G401.6 (cell line): ENCODE results near the gene ITM2B.
"Not testable (repeated sequence)": the region's sequence is repeated elsewhere in the genome, so short reads cannot be mapped to it uniquely, and the experiment has no call there.

Source experiments
- FAIRE-seq: peaks from 2 replicates; lab custom pipeline; 2012; peaks lifted over from hg19 to GRCh38; lab: Jason Lieb, UNC

Gene ITM2B

DNA sequence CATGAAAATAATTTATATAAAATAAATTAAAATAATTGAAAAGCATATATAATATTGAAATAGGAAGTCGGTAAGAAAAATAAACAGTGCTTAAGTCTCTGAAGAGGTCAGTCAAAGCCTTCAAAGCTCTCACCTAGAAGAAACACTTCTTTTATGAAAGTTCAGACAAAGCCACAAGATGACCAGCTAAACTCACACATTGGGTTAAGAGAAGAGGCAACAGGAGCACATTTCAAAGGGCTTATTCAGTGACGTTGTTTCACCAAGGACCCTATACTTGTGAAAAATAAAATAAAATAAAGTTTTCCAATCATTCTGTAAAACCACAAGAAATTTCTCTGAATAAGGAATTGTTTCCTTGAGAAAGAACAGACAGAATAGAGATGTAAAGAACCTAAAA is 2.5 kb upstream of the ITM2B start:
- no peak for FAIRE-seq

DNA sequence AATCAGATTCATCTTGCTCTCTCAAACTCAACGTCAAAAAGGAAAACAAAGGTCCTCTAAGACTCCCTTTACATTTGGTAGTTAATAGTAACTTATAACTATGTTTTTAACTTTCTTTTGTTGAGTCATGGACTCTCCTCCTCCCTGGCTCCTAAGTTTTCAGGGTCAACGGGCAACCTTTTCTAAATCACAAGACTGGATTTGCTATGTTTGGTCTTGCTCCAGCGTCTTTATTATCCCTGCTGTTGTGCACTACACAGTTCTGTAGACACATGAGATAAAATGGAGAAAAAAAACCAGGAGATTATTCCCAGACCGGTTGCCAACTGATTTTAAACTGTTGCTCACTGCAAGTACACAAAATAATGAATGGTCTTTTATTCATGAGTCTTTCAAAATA is 1.9 kb upstream of the ITM2B start:
- FAIRE-seq, result no peak

DNA sequence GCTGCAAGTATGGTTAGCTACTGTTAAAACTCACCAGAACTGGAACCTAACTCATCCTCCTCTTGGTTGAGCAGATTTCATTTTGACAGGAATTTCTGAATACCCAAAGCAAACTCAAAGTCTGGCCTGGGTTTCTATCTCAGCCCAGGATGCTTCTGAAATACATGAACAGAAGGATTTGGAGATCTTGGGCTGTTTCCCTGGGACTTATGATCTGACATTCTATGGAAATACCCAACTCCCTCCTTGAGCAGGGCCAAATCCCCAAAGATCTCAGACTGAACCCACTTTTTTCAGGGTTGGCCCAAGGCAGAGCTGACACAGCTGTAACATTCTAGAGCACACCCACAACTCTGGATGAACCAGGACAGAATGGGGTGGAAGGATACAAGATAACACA is 1.1 kb upstream of the ITM2B start:
- FAIRE-seq, result no peak

DNA sequence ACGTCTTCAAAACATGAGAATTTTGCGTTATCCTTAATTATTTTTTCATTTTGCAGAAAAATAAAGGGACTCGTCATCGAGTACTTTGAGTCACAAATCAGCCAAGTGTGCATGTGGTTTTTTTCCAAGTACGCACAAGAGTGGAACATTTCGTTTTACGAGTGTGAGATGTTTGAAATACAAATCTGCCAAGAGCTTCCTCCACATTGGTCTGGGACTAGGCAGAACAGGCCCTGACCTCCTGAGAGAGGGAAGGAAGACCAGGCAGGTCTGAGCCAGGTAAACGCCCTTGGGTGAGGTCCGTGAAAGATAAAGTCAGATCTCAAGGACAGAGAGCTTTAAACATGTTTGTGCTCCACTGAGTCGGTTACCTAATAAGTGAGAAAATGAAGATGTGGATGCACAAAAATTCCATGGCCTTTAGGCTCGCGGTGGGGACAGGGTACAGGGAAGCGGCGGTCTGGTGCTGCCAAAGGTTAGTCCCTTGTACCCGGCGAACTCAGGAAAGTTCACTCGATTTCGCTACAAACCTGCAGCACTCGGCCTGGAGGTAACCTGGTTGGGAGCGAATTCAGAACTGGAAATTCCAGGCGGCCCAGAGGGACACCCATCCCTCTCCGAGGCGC is 473 bp upstream of the ITM2B start:
- FAIRE-seq, result no peak

DNA sequence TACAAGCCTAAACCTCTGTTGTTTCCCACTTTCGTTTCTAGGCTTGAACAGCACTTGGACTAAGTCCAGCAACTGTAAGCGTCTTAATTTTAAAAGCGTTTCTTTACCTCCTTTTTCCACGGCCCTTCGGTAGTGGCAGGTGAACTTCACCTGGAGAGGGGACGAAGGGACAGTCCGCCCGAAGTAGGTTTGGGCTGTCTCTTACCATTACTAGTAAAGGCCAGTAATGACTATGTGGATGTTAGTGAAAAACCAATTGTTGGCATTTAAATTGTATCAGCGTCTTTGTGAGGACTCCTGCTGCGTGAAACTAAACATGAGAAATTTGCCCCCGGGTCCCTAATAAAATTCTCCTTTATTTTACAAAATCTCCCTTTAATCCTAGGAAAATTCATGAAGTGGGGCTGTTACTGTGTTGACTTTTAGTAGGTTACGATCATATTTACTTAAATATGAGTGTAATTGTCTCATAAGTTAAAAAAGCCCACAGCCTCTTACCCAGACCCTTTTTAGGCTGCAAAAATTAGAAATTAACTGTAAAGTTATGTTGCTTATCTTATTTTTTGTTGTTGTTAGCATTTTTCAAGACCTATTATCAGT is 983 bp downstream of the ITM2B start:
- peak; percentile 69 for FAIRE-seq

DNA sequence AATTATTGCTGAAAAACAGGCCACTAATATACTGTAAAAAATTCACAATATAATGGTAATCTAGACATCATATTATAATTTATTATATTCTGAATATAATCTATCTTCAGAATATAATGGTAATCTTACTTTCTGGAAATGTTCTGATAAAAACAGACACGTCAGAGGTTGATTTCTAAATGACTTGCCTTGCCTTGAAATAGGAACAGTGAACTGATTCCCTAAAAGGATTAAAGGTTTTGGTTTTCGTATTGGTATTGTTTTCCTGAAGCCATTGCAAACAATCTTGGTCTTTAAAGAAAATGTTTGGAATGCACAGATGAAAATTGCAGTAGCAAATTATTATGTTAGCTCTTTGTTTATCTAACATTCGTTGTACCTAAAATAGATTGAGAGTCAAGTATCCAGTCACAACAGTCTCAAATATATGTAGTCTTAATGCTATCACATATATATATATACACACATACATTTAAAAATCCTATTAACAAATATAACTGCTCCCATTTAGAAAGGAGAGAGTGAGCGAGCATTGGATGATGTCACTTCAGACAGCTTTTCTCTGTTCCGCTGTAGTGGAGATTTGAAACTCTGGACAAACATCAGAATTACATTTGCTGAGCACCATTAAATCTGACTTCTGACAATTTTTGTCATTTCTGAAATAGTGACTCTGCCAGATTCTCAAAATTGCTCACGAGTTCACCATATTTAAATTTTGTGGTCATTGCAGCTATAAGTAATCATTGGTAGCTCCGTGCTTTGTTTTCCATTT is 1.7 kb downstream of the ITM2B start:
- FAIRE-seq, result peak; percentile 17

DNA sequence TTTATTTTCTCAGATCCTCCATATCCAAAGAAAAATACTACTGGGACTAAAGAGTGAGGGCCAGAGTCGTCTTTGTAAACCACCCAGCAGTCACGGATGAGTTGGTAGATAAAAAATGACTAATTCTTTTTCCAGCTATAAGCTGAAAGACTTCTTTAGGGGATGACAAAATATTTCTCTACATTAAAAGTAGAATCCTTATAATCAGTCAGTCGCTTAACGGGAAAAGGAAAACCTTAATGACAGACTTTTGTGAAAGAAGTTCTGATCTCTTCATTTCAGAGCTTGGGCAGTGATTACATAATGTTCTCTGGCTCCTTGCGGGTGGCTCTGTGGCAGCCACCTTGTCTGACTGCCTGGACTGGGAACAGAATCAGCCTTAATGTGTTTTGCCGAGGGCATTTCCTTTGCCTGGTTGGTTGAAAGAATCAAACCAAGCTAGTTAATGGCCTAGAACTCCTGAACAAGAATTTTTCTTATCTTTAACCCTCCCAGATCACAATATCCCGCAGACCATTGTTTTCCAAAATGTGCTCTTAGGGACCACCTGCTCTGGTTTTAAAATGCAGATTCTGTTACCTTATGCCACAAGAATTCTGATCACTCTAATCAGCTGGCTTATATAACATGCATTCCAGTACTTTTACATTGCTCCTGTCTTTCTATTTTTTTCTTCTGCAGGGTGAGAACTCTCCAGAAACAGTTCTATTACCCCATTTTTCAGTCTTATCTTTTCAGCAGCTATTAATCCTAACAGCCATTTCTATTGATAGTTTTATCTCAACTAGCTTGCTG is 2.5 kb downstream of the ITM2B start:
- FAIRE-seq, result no peak

DNA sequence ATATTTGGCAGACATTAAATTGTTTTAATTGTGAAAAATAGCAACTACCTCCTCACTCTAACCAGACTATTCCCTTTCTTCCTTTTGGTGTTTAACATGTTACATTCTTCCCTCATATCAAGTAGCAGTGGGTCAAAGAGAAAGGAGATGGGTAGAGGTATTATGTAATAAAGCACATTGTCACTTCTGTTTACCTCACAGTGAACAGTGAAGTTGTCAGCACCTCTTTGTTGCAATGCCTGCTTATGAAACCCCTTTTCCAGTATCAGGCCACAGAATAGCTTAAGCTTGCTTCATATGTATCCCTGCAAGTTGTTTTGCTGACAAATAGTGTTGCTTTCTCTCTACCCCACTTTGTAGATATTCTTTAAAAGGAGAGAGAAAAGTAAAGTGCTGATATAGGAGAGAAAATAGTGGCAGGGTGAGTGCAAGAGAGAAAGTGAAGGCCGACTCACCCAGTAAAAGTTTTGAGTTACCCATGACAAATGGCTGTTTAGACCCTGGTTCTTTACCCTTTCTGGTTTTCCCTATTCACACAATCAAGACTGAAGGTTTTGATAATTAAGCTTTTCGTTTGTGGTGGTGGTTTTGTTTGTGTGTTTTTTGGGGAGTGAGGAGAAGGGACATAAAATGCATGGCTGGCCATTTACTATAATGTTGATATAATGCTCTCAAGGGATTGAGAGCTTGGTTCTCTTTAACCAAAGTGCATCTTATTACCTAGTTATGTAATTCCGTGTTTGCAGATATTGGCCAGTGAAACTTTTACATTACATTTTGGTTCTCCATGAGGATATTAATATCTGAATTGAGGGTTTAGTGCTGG is 3.7 kb downstream of the ITM2B start:
- no peak for FAIRE-seq

DNA sequence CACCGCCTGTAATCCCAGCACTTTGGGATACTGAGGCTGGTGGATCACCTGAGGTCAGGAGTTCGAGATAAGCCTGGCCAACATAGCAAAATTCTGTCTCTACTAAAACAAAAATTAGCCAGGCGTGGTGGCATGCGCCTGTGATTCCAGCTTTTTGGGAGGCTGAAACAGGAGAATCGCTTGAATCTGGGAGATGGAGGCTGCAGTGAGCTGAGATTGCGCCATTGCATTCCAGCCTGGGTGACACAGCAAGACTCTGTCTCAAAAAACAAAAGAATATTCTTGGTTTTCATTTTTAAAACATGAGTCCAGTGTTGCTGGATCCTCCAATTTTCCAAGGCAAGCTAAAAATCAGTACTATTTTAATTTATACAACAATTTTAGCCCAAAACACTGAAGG is 6.4 kb downstream of the ITM2B start:
- not testable (repeated sequence) for FAIRE-seq

DNA sequence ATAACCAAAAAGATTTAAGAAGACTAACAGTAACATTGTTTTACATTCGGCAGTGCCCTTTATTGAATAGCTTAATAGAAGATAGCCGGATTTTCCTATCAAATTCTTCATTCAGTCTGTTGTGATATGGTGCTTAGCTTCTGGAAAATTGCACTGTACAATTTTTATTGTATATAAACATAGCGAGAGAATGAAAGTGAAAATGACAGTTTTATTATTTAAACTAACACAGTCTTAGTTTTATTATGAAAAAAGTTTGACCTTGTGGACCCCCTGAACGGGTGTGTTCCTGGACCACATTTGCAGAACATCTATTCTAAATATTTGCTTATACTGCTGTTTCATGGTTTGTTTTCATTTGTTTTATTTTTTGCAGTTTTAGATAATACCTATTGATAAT is 8.6 kb downstream of the ITM2B start:
- no peak for FAIRE-seq

DNA sequence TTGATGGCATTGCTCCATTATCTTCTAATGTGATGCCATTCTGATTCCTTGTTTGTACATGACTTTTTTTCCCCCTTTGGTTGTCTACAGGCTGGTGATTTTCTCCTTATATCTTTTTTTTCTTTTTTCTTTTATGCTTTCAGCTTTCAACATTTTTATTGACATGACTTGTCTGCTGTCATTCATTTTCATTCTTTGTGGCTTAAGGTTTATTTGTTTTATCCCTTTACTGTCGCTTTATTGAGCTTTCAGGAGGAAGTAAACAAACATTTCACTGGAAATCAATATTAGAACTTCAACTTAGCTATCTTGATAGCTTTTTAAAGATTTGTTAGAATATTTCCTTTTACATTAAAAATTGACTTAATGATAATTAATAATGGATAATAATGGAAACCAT is 9.7 kb downstream of the ITM2B start:
- peak; percentile 6 for FAIRE-seq

DNA sequence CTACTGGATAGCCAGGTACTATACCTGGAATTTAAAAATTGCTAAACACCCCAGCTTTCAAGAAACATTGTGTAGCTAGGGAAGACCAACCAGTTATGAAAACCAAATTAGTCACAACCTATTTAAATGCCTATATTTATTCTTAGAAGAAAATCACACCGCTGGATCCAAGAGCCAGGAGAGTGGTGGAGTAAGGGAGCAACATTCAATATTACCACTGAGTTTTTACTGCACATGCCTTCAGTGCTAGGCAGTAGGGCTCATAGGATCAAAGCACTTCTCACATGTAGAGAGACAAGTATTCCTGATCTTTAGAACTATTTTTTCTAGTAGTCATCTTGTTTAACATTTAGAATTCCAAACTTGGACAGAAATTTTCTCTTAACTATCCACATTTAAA is 11.2 kb downstream of the ITM2B start:
- FAIRE-seq, result no peak

DNA sequence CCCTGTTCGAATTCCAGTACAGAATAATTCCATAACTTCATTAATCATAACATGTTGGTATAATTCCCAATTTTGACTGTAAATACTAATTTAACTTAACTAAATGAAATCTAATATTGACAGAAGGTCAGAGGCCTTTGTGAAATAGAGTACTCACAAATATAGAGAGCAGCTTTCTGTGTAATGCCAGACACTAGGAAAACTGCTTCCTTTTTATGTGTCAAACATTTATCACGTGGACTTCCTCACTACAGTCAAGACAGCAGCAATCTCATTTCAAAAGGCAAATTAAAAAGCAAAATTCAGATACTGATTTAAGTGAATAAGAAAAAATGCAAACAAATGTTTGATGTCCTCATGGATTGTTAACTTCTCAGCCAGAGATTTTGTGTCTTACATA is 13.1 kb downstream of the ITM2B start:
- FAIRE-seq, result no peak

DNA sequence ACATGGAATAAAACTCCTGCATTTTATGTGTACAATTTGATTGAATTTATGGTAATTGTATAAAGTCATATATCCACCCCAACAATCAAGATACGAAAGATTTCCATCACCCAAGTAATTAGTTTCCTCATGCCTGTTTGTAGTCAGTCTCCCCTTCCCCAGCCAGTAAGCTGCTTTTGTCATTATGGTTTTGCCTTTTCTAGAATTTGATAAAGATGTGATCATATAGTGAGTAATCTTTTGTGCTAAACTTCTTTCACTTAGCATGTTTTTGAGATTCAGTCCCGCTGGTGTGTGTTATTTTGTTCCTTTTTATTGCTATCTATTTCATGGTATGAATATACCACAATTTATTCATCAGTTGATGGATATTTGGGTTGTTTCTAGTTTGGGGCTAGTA is 16.0 kb downstream of the ITM2B start:
- no peak for FAIRE-seq

DNA sequence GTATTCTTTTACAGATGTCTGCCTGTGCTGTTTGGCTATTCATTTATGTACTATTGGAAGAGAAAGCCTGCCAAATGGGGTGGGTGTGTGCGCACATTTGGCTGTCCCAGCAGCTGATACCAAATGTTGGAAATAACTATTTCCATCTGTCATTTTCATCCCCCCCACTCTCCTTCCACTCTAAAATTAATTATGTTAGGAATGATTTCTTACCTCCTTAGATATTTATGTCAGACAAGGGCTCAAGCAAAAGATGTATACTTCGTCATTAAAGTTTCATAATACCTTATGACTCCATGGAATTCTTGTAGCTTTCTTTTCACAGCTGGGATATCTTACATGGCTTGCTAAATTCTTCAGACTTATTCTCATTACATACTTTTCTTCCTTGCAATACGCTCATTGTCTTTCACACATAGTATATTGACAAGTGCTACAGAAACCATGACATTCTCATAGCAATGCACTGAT is 18.6 kb downstream of the ITM2B start:
- FAIRE-seq, result no peak

DNA sequence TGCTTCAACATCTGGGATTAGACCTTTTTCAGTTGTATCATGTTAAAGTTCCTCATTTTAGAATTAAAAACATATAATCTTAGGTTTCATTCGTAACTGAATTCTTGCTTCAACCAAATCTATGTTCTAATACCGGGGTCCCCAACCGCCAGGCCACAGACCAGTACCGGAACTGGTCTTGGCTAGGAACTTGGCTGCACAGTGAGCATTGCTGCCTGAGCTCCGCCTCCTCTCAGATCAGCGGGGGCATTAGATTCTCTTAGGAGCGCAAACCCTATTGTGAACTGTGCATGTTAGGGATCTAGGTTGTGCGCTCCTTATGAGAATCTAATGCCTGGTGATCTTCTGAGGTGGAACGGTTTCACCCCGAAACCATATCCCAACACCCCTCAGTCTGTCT is 19.2 kb downstream of the ITM2B start:
- FAIRE-seq, result no peak

DNA sequence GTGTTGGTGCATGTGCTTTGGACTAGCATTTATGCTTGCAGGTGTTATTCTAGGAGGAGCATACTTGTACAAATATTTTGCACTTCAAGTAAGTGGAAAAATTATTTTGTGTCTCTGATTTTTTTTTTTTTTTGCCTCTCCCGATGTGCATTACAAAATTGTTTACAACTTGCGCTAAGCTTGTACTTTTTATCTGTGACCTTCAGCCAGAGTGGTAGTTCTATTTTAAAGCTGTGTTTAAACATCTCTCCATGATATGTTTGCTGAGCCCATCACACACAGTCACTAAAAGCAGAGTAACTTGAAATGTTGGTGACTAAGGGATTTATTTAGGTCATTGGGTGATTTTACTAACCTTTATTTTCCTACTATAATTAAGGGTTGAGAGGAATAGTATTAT is 20.8 kb downstream of the ITM2B start:
- no peak for FAIRE-seq

DNA sequence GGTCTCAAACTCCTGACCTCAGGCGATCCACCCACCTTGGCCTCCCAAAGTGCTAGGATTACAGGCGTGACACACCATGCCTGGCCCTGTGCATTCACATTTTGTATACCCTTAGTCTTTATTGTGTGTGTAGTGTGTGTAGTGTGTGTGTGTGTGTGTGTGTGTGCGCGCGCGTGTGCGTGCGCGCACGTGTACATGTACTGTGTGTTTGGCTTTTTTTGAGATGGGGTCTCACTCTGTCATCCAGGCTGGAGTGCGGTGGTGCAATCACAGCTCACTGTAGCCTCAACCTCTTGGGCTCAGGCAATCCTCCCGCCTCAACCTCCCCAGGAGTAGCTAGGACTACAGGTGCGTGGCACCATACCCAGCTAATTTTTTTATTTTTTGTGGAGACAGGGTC is 22.1 kb downstream of the ITM2B start:
- FAIRE-seq, result no peak

DNA sequence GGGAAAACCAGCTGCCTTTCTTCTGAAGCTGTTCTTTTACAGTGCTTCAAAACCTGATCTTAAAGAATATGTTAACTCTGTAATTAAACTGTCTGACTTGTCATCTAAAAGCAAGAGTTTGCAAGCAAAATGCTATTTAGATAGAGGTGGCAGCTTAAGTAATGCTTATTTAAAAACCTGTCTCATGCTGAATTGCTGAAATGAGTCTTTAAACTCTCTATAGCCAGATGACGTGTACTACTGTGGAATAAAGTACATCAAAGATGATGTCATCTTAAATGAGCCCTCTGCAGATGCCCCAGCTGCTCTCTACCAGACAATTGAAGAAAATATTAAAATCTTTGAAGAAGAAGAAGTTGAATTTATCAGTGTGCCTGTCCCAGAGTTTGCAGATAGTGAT is 22.9 kb downstream of the ITM2B start:
- FAIRE-seq, result no peak

DNA sequence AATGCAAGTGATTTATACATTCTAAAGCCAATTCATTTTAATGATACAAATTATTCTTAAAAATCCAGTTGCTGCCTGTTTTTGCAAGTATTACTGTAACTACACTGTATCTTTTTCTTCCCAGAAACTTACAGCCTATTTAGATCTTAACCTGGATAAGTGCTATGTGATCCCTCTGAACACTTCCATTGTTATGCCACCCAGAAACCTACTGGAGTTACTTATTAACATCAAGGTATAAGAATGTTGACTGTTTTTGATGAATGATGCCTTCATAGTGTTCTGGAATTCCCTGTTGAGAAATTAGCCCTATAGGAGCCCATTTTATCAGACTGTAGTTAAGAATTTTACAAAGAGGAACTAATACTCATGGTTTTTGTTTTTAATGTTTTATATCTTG is 25.0 kb downstream of the ITM2B start:
- FAIRE-seq, result no peak

DNA sequence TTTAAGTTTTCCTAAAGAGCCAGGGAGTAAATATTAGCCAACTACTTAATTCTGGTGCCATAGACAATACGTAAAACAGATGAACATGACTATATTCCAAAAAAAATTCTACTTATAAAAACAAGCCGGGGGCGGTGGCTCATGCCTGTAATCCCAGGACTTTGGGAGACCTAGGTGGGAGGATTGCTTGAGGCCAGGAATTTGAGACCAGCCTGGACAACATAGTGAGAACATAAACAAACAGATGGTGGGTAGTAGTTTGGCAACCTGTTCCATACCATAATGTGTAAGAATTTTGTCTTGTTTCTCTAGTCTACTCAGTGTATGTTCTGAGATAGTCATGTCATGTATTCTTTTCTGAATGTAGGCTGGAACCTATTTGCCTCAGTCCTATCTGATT is 25.4 kb downstream of the ITM2B start:
- no peak for FAIRE-seq

DNA sequence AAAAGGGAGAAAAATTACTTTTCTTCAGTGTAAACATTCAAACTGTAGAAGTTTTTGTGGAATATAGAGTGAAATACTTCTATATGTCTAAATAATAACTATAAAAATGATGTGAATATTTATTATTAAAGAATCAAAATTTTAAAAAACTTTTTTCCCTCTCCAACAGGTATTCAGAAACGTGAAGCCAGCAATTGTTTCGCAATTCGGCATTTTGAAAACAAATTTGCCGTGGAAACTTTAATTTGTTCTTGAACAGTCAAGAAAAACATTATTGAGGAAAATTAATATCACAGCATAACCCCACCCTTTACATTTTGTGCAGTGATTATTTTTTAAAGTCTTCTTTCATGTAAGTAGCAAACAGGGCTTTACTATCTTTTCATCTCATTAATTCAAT is 28.0 kb downstream of the ITM2B start:
- FAIRE-seq, result no peak
